ENCODE results near the gene ELMOD3. TPM values are rescaled to one million over a fixed set of nuclear protein-coding genes. Genes with fewer than 3 reads are reported as not detected.

Gene ELMOD3
- polyA plus RNA-seq, 1 of the 3 experiments (the other 2 are of a cell fraction) = 15.4 TPM

DNA sequence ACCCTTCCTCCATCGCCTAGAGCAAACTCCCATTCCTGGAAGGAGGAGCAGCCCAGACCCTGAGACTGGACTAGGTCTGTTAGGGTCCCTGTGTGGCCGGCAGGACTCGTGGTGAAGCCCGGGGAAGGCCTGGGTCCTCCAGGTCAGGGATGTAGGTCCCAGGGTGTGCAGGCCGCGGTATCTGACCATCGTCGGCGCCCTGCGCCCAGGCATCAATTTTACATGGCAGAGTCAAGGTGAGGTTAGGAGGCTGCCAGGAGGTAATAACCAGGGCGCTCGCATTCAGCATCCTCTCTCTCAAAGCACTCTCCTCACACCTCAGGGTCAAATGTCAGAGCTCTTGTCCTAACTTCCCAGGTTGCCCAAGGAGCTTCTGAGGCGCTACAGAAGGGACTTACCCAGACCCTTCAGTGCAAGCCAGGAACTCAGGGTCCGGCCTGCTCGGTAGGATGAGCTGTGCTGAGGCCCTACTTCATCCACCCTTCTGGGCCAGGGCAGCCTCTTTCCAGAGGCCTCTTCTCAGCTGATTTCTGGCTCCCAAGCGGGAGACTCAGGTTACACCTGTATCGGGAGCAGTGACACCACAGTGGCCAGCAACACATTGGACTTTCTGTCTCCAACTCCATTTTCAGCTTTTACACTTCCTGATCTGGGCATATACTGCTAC, 64.6 kb downstream of the ELMOD3 start:
- Histone ChIP-seq H3K9me2 (no peaks in the 10 kb centered on the region), H2AFZ (ENCODE audit: low read depth) (peak overlapping the region; percentile 98), H3K27me3 (ENCODE audit: insufficient read depth) (no peaks in the 10 kb centered on the region), H3F3A (replicated peaks; ENCODE audit: insufficient read depth) (no peaks in the 10 kb centered on the region), H3K4me3 (ENCODE audit: low read depth in 2 of 2, low read length in 1 of 2) (peak overlapping the region; percentile 55 to 74), H3K4me2 (peak overlapping the region; percentile 90), H3K36me3 (replicated peaks in 1 of 2; ENCODE audit: control insufficient read depth in 1 of 2, insufficient read depth in 2 of 2, low read length in 1 of 2) (no peaks in the 10 kb centered on the region), H3K9ac (peak overlapping the region; percentile 82), H3K4me1 (ENCODE audit: control insufficient read depth in 1 of 2, insufficient read depth in 2 of 2, low read depth in 1 of 2, low read length in 1 of 2) (peaks cover 9 to 23% of the 10 kb centered on the region in 2 experiments; a peak in 1 of 4 replicates), H4K20me1 (ENCODE audit: insufficient read depth) (no peaks in the 10 kb centered on the region), H3K79me2 (ENCODE audit: insufficient read depth) (peaks cover 8% of the 10 kb centered on the region; the same call in 1 of the 2 replicates), H3K9me3 (no peaks in the 10 kb centered on the region), H3K27ac (ENCODE audit: low read depth in 2 of 2, low read length in 1 of 2) (peak overlapping the region; percentile 77 to 88)
- DNase-seq = no peak
- ChIA-PET CTCF (interaction anchor here (1.1 to 8.0 kb wide), 12 partner anchors 11 to 218 kb away, joined by 3 to 364 read pairs (median 9); partner anchors contain the start of genes ELMOD3, GGCX, MAT2A and RETSAT), POLR2A (interaction anchor here (0.5 to 4.5 kb wide), 20 partner anchors 11 to 365 kb away, joined by 3 to 106 read pairs (median 5); partner anchors contain the start of genes ELMOD3, GGCX, MAT2A and RETSAT)
- TF ChIP-seq, protein P1, sequence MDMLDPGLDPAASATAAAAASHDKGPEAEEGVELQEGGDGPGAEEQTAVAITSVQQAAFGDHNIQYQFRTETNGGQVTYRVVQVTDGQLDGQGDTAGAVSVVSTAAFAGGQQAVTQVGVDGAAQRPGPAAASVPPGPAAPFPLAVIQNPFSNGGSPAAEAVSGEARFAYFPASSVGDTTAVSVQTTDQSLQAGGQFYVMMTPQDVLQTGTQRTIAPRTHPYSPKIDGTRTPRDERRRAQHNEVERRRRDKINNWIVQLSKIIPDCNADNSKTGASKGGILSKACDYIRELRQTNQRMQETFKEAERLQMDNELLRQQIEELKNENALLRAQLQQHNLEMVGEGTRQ (IDR thresholded peaks at IDR 0.05; ENCODE audit: borderline replicate concordance, low read depth, low read length) = no peak
- TF ChIP-seq YY1 (IDR thresholded peaks at IDR 0.05; ENCODE audit: low read depth) = no peak
- TF ChIP-seq, protein P2, sequence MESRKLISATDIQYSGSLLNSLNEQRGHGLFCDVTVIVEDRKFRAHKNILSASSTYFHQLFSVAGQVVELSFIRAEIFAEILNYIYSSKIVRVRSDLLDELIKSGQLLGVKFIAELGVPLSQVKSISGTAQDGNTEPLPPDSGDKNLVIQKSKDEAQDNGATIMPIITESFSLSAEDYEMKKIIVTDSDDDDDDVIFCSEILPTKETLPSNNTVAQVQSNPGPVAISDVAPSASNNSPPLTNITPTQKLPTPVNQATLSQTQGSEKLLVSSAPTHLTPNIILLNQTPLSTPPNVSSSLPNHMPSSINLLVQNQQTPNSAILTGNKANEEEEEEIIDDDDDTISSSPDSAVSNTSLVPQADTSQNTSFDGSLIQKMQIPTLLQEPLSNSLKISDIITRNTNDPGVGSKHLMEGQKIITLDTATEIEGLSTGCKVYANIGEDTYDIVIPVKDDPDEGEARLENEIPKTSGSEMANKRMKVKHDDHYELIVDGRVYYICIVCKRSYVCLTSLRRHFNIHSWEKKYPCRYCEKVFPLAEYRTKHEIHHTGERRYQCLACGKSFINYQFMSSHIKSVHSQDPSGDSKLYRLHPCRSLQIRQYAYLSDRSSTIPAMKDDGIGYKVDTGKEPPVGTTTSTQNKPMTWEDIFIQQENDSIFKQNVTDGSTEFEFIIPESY (IDR thresholded peaks at IDR 0.05; ENCODE audit: borderline replicate concordance, low read depth) = no peak
- no peak for TF ChIP-seq RXRA (IDR thresholded peaks at IDR 0.05; ENCODE audit: borderline replicate concordance, low read depth)
- TF ChIP-seq, protein P3, sequence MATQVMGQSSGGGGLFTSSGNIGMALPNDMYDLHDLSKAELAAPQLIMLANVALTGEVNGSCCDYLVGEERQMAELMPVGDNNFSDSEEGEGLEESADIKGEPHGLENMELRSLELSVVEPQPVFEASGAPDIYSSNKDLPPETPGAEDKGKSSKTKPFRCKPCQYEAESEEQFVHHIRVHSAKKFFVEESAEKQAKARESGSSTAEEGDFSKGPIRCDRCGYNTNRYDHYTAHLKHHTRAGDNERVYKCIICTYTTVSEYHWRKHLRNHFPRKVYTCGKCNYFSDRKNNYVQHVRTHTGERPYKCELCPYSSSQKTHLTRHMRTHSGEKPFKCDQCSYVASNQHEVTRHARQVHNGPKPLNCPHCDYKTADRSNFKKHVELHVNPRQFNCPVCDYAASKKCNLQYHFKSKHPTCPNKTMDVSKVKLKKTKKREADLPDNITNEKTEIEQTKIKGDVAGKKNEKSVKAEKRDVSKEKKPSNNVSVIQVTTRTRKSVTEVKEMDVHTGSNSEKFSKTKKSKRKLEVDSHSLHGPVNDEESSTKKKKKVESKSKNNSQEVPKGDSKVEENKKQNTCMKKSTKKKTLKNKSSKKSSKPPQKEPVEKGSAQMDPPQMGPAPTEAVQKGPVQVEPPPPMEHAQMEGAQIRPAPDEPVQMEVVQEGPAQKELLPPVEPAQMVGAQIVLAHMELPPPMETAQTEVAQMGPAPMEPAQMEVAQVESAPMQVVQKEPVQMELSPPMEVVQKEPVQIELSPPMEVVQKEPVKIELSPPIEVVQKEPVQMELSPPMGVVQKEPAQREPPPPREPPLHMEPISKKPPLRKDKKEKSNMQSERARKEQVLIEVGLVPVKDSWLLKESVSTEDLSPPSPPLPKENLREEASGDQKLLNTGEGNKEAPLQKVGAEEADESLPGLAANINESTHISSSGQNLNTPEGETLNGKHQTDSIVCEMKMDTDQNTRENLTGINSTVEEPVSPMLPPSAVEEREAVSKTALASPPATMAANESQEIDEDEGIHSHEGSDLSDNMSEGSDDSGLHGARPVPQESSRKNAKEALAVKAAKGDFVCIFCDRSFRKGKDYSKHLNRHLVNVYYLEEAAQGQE (IDR thresholded peaks at IDR 0.05; ENCODE audit: low read depth, low read length) = no peak
- no peak for TF ChIP-seq ELF1 (IDR thresholded peaks at IDR 0.05)
- TF ChIP-seq, protein P4, sequence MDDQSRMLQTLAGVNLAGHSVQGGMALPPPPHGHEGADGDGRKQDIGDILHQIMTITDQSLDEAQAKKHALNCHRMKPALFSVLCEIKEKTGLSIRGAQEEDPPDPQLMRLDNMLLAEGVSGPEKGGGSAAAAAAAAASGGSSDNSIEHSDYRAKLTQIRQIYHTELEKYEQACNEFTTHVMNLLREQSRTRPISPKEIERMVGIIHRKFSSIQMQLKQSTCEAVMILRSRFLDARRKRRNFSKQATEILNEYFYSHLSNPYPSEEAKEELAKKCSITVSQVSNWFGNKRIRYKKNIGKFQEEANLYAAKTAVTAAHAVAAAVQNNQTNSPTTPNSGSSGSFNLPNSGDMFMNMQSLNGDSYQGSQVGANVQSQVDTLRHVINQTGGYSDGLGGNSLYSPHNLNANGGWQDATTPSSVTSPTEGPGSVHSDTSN (IDR thresholded peaks at IDR 0.05) = no peak
- TF ChIP-seq FOXJ3 (CRISPR knock-in tag; IDR thresholded peaks at IDR 0.05) = no peak
- TF ChIP-seq EP300 (IDR thresholded peaks at IDR 0.05; ENCODE audit: borderline replicate concordance in 1 of 2, low read depth in 1 of 2, low read length in 1 of 2) = no peak
- no peak for TF ChIP-seq MEF2A (IDR thresholded peaks at IDR 0.05; ENCODE audit: borderline replicate concordance, low read depth)
- no peak for TF ChIP-seq EZH2phosphoT487 (IDR thresholded peaks at IDR 0.05; ENCODE audit: borderline replicate concordance, low read depth)
- TF ChIP-seq, protein P5, sequence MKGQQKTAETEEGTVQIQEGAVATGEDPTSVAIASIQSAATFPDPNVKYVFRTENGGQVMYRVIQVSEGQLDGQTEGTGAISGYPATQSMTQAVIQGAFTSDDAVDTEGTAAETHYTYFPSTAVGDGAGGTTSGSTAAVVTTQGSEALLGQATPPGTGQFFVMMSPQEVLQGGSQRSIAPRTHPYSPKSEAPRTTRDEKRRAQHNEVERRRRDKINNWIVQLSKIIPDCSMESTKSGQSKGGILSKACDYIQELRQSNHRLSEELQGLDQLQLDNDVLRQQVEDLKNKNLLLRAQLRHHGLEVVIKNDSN (IDR thresholded peaks at IDR 0.05; ENCODE audit: borderline replicate concordance, low read depth) = no peak
- TF ChIP-seq RCOR1 (IDR thresholded peaks at IDR 0.05; ENCODE audit: low read length) = no peak
- TF ChIP-seq RFX5 (IDR thresholded peaks at IDR 0.05; ENCODE audit: low read length) = no peak
- TF ChIP-seq MXI1 (IDR thresholded peaks at IDR 0.05; ENCODE audit: low read depth, low read length) = no peak
- WGBS (ENCODE audit: low lambda C conversion rate) = 79% methylated on average over 6 of the region's 17 CpGs
